Right lobe of liver (tissue), 6 donors: ENCODE measurements around the gene UNC13B. TPM values are rescaled to one million over a fixed set of nuclear protein-coding genes. Genes with fewer than 3 reads are reported as not detected.
"Not testable (repeated sequence)": the region's sequence is repeated elsewhere in the genome, so short reads cannot be mapped to it uniquely, and the experiment has no call there.

Source experiments
- ATAC-seq, 4 donors: fragments of 200-7000 bp; cut with Tn5 transposase; one replicate each; pipeline ENCODE4 v1.9.1; 2020; ENCODE audit warnings: mild to moderate bottlenecking in 4 of 4, moderate library complexity in 4 of 4
- DNase-seq, 3 donors: peaks; one replicate each; pipeline ENCODE4 v3.0.0-alpha.2; 2020
- H3K27ac ChIP-seq, 3 donors: fragments of 200-600 bp; one replicate each; pipeline ENCODE4 v1.8.0; 2022
- H3K27me3 ChIP-seq, 2 donors: fragments of 200-600 bp; one replicate each; pipeline ENCODE4 v1.8.0; 2022
- H3K36me3 ChIP-seq, 4 donors: fragments of 200-600 bp; sonication (generic) in 1 of 4; one replicate each; pipeline versions ENCODE4 v1.5.1 to v1.8.0; 2017 to 2022; ENCODE audit warnings: control low read depth in 1 of 4
- H3K4me1 ChIP-seq, 4 donors: fragments of 200-600 bp; sonication (generic) in 1 of 4; one replicate each; pipeline versions ENCODE4 v1.5.1 to v1.8.0; 2017 to 2022; ENCODE audit warnings: control low read depth in 1 of 4
- H3K4me3 ChIP-seq, 3 donors: fragments of 200-600 bp; one replicate each; pipeline ENCODE4 v1.8.0; 2022
- H3K9me3 ChIP-seq, 4 donors: fragments of 200-600 bp; sonication (generic) in 1 of 4; one replicate each; pipeline versions ENCODE4 v1.5.1 to v1.8.0; 2017 to 2022; ENCODE audit warnings: control low read depth in 1 of 4
- CTCF ChIP-seq, 4 donors: fragments of 200-600 bp in 3 of 4; fragments of 450-650 bp in 1 of 4; IDR thresholded peaks; one replicate each; pipeline versions ENCODE4 v1.5.1 to v1.8.0; 2016 to 2022; ENCODE audit warnings: antibody characterized with exemption in 4 of 4, mild to moderate bottlenecking in 2 of 4
- POLR2A ChIP-seq: fragments of 450-650 bp; IDR thresholded peaks from one replicate; pipeline ENCODE4 v1.6.1; 2017; ENCODE audit warnings: antibody characterized with exemption, mild to moderate bottlenecking
- WGBS: methylation state at CpG from one replicate; pipeline ENCODE4 v1.1.6; 2018; ENCODE audit warnings: low coverage, low lambda C conversion rate; ENCODE audit not compliant: insufficient coverage; ENCODE audit errors: missing lambda C conversion rate; 5-methylcytosine and 5-hydroxymethylcytosine counted together
- intact Hi-C, 2 donors: fragments of 100-400 bp; cut with DNase I; formaldehyde crosslinking; loops; one replicate each; pipeline versions ENCODE4 v1.11.2 to v1.14.1; 2022
- total RNA-seq, 6 experiments: library from RNA; depleted of rRNA in 2 of 6; stranded (reverse); fragments of >200 nt in 2 of 6; fragmentation: NEBNext Ultra II Directional in 3 of 6; extraction: Animal tissue kit (Norgen Biotek cat#: 25700) in 3 of 6; gene quantifications; one replicate each; pipeline versions ENCODE4 v1.1.0 to v1.2.4, GENCODE V29; 2016 to 2023
- donor health status: DM: no; HTN: yes; CAD: no.
- donor health status: DM: no; HTN: no; CAD: no.
- donor health status: DM: no; HTN: no; CAD: no.
- donor health status: DM: no; HTN: yes; CAD: no.
- donor health status: DM: no; HTN: yes; CAD: no.

The UNC13B gene
- total RNA-seq, 6 experiments from 2014 or later: 14.5 to 23.0 (median 20.7) TPM

GRCh38 chr9:35237311-35237710 is 75.5 kb downstream of the UNC13B start:
- H3K36me3 ChIP-seq: no peaks in the 10 kb centered on the region
- TF ChIP-seq POLR2A: no peak
- no peak for TF ChIP-seq CTCF (IDR thresholded peaks at IDR 0.05)
- WGBS: 55% methylated on average over 1 of the region's 1 CpG
- intact Hi-C loops: no loop called here
- peaks cover 0 to 7% (median 0%) of the 10 kb centered on the region in 4 donors for H3K4me1 ChIP-seq
- ATAC-seq (peak in 2 of 4 donors; percentile 21 to 27), DNase-seq (no peak)
- no peaks in the 10 kb centered on the region for H3K27me3 ChIP-seq
- no peak overlapping the region for H3K27ac ChIP-seq
- no peaks in the 10 kb centered on the region for H3K9me3 ChIP-seq
- H3K4me3 ChIP-seq: no peak overlapping the region

GRCh38 chr9:35245945-35246344 is 84.1 kb downstream of the UNC13B start:
- H3K27ac ChIP-seq, intact Hi-C loops, H3K4me1 ChIP-seq, H3K9me3 ChIP-seq, H3K4me3 ChIP-seq, ATAC-seq, DNase-seq, H3K36me3 ChIP-seq, H3K27me3 ChIP-seq: not testable (repeated sequence)
- WGBS: 100% methylated on average over 1 of the region's 1 CpG

- intact Hi-C loops: no loop called here
- Histone ChIP-seq H3K27ac (no peak overlapping the region), H3K27me3 (no peaks in the 10 kb centered on the region), H3K9me3 (no peaks in the 10 kb centered on the region), H3K36me3 (no peaks in the 10 kb centered on the region), H3K4me1 (peaks cover 0 to 9% (median 2%) of the 10 kb centered on the region in 4 donors), H3K4me3 (no peak overlapping the region)
- DNase-seq (no peak), ATAC-seq (no peak)
- WGBS: 100% methylated on average over 1 of the region's 1 CpG
- TF ChIP-seq POLR2A: no peak
- TF ChIP-seq CTCF (IDR thresholded peaks at IDR 0.05): no peak
Measured at GRCh38 chr9:35253075-35253474, 91.3 kb downstream of the UNC13B start.

- no peak for TF ChIP-seq CTCF (IDR thresholded peaks at IDR 0.05)
- no peak for TF ChIP-seq POLR2A
- intact Hi-C loops: no loop called here
- Histone ChIP-seq H3K36me3 (no peaks in the 10 kb centered on the region), H3K27me3 (no peaks in the 10 kb centered on the region), H3K4me3 (no peak overlapping the region), H3K9me3 (no peaks in the 10 kb centered on the region), H3K27ac (no peak overlapping the region), H3K4me1 (peaks cover 0 to 20% (median 6%) of the 10 kb centered on the region in 4 donors)
- ATAC-seq (peak in 1 of 4 donors; percentile 10), DNase-seq (no peak)
Measured at GRCh38 chr9:35254237-35254636, 92.4 kb downstream of the UNC13B start.

GRCh38 chr9:35254984-35255857 is 93.4 kb downstream of the UNC13B start:
- 79% methylated on average over 8 of the region's 8 CpGs for WGBS
- intact Hi-C loops: loop anchor here in 1 of 2 donors (5.0 kb wide), 1 partner anchor 138 kb away; the partner anchor contains the start of gene ATOSB

More at GRCh38 chr9:35254984-35255857, 93.4 kb downstream of the UNC13B start:
- TF ChIP-seq CTCF (IDR thresholded peaks at IDR 0.05) (no peak), POLR2A (no peak)
- H3K9me3 ChIP-seq: no peaks in the 10 kb centered on the region
- H3K4me1 ChIP-seq: peaks cover 0 to 21% (median 7%) of the 10 kb centered on the region in 4 donors
- DNase-seq (no peak), ATAC-seq (no peak)
- H3K27me3 ChIP-seq: no peaks in the 10 kb centered on the region
- H3K36me3 ChIP-seq: no peaks in the 10 kb centered on the region
- no peak overlapping the region for H3K4me3 ChIP-seq
- H3K27ac ChIP-seq: no peak overlapping the region
